Measurements from ENCODE around the gene AP2A2.
A peak's percentile ranks its signal among the peaks of the same experiment; 100 is the strongest.

The AP2A2 gene

DNA sequence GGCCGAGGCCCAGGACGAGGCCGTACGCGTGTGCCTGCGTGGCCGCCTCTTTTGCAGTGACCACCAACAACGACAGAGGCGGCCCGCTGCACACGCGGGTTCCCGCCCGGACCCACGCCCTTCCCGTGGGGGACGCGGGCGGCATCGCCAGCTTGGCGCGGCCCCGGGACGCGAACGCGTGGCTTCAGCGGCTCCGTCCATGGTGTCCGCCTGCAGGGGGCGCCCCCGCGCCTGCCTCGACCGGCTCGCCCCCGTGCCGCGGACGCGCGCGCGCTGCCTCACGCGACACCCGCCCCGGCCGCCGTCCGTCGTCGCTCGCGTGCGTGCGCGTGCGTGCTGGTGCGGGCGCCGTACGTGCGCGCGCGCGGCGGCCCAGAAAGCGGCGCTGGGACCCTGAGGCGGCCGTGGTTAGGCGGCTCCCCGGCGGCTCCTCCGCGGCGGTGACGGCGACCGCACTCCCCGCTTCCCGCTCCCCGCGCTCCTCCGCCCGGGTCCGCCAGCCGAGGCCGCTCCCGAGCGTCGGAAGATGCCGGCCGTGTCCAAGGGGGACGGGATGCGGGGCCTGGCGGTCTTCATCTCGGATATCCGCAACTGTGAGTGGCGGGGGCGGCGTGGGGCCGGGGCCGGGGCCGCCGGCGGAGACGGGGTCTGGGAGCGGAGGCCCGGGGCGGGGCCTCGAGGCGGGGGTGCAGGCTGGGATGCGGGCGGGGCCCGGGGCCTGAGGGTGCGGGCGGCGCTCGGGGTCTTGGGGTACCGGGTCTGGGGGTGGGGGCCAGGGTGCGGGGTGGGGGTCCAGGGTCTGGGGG is at the start of gene AP2A2:
Gene AP2A2, plus strand, starts transcription at position 375 of the 806 bp plus-strand sequence. Its CDS starts 152 bp downstream, at position 527.
- no peak for TF ChIP-seq ZNF274 (IDR thresholded peaks at IDR 0.05; ENCODE audit: low read depth, low read length)
- peak within 1 kb of the TSS; percentile 81 for H3K4me3 ChIP-seq (ENCODE audit: low read length)

- TF ChIP-seq ZNF274 (IDR thresholded peaks at IDR 0.05; ENCODE audit: low read depth, low read length): no peak
- no peak overlapping the region for H3K4me3 ChIP-seq (ENCODE audit: low read length)
Observed at GRCh38 chr11:876545-876944, 49.1 kb upstream of the AP2A2 start.

GRCh38 chr11:877565-877964 is 48.1 kb upstream of the AP2A2 start:
- no peak overlapping the region for H3K4me3 ChIP-seq (ENCODE audit: low read length)
- TF ChIP-seq ZNF274 (IDR thresholded peaks at IDR 0.05; ENCODE audit: low read depth, low read length): no peak

GRCh38 chr11:880447-880846 is 45.2 kb upstream of the AP2A2 start:
- no peak overlapping the region for H3K4me3 ChIP-seq (ENCODE audit: low read length)
- TF ChIP-seq ZNF274 (IDR thresholded peaks at IDR 0.05; ENCODE audit: low read depth, low read length): no peak

DNA sequence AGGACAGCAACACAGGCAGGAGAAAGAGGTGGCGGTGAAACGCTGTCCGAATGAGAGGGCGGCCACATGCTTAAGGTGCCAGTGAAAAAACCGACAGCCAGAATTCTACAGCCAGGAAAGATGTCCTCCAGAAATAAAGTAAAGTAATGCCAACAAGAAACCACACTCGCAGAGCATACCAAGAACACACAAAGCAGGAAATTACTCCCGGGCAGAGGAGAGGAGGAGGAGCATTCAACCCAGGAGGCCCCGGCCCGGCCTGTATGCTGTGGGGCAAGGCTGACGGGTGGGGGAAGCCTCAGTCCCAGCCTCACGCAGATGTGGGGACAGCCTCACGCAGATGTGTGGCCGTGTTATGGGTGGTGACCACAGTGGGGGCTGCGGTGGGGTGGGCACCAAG is 43.1 kb upstream of the AP2A2 start:
- no peak for TF ChIP-seq ZNF274 (IDR thresholded peaks at IDR 0.05; ENCODE audit: low read depth, low read length)

DNA sequence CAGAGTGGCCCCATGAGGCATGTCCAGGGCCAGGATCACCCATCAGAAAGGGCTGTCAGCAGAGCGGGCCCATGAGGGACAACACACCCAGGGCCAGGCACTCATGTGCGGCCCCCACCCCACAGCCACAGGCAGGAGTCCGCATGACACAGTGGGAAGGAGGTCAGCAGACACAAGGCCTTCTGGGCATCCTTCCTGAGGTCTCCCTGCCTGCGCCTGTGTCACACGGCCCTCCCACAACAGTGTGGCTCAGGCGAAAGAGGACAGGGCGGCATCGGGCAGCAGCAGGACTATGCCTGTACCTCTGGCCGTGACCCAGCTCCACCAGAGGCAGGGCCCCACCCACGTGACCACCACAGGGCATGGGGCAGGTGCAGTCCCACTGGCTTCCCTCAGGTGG is 42.1 kb upstream of the AP2A2 start:
- TF ChIP-seq ZNF274 (IDR thresholded peaks at IDR 0.05; ENCODE audit: low read depth, low read length): no peak
- H3K4me3 ChIP-seq (ENCODE audit: low read length): no peak overlapping the region

More for the DNA sequence above, 43.1 kb upstream of the AP2A2 start:
- no peak overlapping the region for H3K4me3 ChIP-seq (ENCODE audit: low read length)

DNA sequence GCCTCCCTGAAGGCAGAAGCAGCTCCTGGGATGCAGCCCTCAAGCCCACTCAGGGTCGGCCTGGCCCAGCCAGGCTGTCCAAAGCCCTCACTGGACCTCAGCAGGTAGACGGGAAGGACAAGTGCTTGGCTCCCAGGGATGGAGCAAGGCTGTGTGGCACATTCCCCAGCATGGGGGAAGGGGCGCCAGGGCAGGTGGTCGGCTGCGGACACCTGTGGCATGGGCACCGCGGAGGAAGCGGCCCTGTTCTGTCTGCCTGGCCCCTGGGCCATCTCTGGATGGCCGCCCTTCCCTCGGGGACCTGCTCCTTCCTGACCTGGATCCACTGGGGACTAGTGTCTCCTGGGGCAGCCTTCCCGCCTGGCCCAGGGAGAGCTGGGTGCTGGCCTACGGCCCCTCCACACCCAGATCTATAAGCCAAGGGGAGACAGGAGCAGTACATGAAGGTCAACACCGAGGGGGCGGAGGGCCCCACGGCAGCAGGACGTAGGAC is 41.0 kb upstream of the AP2A2 start:
- no peak for TF ChIP-seq ZNF274 (IDR thresholded peaks at IDR 0.05; ENCODE audit: low read depth, low read length)

DNA sequence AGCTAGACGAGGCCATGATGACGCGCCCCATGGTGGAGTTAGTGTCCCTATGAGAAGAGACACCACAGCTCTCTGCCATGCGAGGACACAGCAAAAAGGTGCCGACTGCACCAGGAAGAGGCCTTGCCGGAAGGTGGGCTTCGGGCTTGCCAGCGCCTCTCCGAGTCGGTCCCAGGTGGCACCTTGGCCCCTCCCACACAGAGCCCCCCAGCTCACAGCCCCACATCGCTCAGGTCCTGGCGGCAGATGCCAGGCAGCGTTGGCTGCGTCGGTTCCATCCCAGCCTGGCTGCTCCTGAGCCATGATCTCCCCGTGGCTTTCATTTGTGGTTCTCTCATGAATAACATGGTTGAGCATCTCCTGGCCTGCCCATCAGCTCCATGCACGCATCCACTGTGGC is 39.1 kb upstream of the AP2A2 start:
- TF ChIP-seq ZNF274 (IDR thresholded peaks at IDR 0.05; ENCODE audit: low read depth, low read length): no peak

More for the DNA sequence above, 41.0 kb upstream of the AP2A2 start:
- no peak overlapping the region for H3K4me3 ChIP-seq (ENCODE audit: low read length)

GRCh38 chr11:887589-887988 is 38.1 kb upstream of the AP2A2 start:
- H3K4me3 ChIP-seq (ENCODE audit: low read length): no peak overlapping the region
- no peak for TF ChIP-seq ZNF274 (IDR thresholded peaks at IDR 0.05; ENCODE audit: low read depth, low read length)

More for the DNA sequence above, 39.1 kb upstream of the AP2A2 start:
- H3K4me3 ChIP-seq (ENCODE audit: low read length): no peak overlapping the region

- no peak overlapping the region for H3K4me3 ChIP-seq (ENCODE audit: low read length)
- no peak for TF ChIP-seq ZNF274 (IDR thresholded peaks at IDR 0.05; ENCODE audit: low read depth, low read length)
Observed at GRCh38 chr11:888310-889212, 37.1 kb upstream of the AP2A2 start.

- no peak for TF ChIP-seq ZNF274 (IDR thresholded peaks at IDR 0.05; ENCODE audit: low read depth, low read length)
- H3K4me3 ChIP-seq (ENCODE audit: low read length): no peak overlapping the region
Observed at GRCh38 chr11:889257-889656, 36.4 kb upstream of the AP2A2 start.

- no peak overlapping the region for H3K4me3 ChIP-seq (ENCODE audit: low read length)
Observed at GRCh38 chr11:889687-890475, 35.8 kb upstream of the AP2A2 start.

DNA sequence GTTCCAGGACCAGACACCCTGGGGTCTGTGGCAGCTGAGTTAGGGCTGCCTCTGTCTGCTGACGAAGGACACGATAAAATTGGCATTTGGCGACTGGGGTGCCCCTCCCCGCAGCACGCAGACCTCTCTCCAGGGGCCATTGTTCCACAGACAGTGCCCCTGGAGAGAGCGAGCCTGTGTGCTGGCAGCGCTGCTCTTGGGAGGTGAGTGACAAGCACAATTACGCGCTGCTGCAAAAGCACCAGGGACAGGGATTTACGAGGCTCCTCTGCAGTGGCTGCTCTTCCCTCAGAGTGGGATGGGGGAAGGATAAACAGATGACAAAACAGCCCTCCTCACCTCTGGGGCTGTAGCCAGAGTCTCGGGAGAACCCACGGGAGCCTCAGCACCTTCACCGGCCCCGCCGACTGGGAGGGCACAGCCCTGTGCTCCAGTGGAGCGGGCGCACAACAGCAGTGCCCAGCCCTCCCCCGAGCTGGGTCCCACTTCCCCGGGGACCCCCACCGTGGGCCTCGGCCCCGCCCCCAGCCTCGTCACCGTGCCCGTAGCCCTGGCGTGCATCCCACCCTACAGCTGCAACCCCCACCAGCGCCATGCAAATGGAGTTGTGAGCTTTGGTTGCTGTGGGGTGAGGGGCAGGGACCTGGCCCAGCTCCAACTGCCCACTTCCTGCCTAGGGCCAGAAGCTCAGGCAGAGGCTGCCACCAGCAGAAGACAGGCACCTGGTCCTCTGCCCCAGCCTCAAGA is 34.7 kb upstream of the AP2A2 start:
- H3K4me3 ChIP-seq (ENCODE audit: low read length): no peak overlapping the region
- no peak for TF ChIP-seq ZNF274 (IDR thresholded peaks at IDR 0.05; ENCODE audit: low read depth, low read length)

More at GRCh38 chr11:889687-890475, 35.8 kb upstream of the AP2A2 start:
- TF ChIP-seq ZNF274 (IDR thresholded peaks at IDR 0.05; ENCODE audit: low read depth, low read length): no peak

All from GM08714 (cell line).